GM19099 (cell line): ENCODE measurements around the gene PRR14L.

Experiments
- POLR2A ChIP-seq: IDR thresholded peaks from 3 replicates; pipeline ENCODE4 v1.6.1; 2011; ENCODE audit warnings: low read depth; ENCODE audit not compliant: insufficient read length; ENCODE audit errors: extremely low read depth

The PRR14L gene

DNA sequence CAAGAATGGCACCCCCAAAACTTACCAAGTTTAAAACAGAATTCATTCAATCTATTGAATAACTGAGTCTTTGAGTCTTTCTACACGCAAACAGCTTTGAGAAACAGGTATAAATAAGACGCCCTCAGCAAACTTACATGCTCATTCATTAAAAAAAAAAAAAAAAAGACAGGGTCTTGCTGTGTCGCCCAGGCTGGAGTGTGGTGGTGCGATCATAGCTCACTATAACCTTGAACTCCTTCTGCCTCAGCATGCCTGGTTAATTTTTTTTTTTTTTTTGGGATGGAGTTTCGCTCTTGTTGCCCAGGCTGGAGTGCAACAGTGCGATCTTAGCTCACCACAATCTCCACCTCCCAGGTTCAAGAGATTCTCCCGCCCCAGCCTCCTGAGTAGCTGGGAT is 6.1 kb downstream of the PRR14L start:
- no peak for TF ChIP-seq POLR2A

DNA sequence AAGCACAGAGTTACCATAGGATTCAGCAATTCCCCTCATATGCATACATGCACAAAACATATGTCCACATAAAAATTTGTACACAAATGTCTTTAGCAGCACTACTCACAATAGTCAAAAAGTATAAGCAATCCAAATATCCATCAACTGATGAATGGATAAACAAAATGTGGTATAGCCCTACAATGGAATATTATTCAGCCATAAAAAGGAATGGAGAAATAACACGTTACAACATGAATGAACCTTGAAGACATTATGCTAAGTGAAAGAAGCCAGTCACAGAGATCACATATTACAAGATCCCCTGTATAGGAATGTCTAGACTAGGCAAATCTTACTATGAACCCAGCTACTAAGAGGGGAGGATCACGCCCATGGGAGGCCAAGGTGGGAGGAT is 7.2 kb downstream of the PRR14L start:
- TF ChIP-seq POLR2A: no peak

DNA sequence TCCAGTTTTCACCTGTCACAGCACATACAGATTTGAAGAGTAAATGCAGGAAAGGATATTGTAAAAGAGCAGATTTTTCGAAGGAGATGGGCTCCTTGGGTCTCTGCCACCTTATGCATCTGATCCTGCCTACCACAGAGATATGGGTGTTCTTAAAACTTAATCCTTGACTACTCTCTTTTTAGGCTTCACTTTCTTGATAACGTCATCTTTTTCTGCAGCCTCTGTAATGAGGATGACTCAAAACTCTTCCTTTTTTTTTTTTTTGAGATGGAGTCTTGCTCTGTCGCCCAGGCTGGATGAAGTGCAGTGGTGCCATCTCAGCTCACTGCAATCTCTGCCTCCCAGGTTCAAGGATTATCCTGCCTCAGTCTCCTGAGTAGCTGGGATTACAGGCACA is 7.8 kb downstream of the PRR14L start:
- TF ChIP-seq POLR2A: no peak

DNA sequence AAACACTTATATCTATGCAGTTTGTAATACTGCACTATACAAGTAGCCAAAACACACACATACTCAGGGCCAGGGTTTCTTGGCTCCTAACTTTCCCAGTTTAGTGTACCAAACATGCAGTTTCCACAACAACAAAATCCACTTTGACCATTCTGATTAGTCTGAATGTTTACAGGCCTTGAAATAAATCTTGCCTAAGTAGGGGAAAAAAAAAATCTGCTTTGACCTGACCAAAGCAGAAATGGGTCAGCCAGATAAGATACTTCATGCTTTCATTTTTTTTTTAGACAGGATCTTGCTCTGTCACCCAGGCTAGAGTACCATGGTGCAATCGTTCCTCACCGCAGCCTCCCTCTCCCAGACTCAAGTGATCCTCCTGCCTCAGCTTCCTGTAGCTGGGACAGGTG is 10.1 kb downstream of the PRR14L start:
- TF ChIP-seq POLR2A: no peak

DNA sequence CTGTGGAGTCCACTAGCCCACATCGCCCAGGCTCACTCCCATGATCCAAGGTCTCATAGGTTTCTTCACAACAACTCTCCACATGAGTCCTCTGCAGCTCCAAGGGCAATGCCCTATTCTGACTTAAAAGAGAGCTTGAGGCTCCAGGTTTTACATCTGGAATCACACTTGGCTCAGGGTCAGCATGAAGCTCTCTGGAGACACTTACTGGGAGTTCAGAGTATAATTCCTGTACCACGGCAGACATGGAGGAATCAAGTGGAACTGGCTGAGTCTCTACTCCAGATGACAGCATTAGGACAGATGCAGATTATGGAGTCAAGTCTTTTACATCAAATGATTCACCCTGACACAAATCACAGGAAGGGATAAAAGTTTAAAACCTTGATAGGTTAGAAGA is 11.4 kb downstream of the PRR14L start:
- TF ChIP-seq POLR2A: no peak

DNA sequence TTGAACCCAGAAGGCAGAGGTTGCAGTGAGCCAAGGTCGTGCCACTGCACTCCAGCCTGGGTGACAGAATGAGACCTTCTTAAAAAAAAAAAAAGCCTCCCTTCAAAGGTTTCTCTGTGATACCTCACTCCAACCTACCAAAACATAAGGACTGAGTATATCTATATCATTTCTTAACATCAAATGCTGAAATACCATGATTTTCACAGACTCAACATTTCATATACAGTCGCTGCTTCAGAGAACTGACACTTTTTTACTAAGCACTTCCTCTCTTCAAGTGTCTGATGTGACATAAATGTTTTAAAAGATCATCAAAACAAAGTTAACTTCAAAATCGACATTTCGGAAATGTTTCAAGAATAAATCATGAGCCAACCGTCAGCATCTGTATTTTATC is 12.0 kb downstream of the PRR14L start:
- no peak for TF ChIP-seq POLR2A

DNA sequence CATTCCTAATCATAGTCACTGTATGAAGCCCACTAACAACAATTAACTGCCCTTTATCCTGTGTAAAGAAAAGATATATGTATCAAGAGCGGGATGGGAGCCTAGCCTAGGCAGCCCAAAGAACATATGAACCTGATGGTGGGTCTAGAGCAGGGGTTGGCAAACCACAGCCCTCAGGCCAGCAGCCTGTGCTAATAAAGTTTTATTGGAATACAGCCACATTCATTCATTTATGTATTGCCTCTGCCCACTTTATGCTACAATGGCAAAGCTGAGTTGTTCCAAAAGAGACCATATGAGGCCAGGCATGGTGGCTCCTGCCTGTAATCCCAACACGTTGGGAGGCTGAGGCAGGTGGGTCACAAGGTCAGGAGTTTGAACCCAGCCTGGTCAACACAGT is 13.5 kb downstream of the PRR14L start:
- no peak for TF ChIP-seq POLR2A

DNA sequence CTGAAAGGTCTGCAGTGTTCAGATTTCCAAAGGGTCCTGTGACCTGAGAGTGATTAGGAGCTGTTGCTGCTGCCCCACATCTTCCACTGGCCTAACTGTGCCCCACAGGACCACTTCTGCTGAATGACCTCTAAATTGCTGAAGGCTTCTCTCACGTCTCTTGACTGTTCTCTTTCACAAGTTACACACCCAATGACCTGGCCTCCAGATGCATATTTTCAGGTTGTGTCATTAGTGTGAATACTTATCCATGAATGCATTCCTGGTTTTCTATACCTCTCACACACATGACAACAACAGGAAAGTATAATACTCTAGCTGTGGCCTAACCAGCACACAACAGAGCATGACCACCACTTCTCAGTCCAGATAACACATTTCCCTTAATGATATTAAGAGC is 15.4 kb downstream of the PRR14L start:
- no peak for TF ChIP-seq POLR2A

DNA sequence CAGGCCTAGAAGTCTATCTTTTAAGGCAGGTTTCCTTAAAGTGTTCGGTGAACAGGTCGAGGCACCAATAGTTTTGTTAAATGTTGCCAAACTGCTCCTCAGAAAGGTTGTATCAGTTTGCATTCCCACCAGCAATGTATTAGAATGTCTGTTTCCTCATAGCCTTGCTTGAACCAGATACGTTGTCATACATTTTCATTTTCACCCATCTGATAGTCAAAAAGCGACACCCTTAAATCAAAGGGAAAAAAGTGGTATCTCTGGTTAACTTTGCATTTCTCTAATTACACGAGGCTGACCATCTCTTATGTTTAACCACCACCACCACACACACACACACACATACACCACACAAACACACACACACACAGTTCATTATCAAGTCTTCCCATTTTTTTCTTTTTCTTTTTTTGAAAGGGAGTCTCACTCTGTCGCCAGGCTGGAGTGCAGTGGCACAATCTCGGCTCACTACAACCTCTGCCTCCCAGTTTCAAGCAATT is 16.3 kb downstream of the PRR14L start:
- TF ChIP-seq POLR2A: no peak

DNA sequence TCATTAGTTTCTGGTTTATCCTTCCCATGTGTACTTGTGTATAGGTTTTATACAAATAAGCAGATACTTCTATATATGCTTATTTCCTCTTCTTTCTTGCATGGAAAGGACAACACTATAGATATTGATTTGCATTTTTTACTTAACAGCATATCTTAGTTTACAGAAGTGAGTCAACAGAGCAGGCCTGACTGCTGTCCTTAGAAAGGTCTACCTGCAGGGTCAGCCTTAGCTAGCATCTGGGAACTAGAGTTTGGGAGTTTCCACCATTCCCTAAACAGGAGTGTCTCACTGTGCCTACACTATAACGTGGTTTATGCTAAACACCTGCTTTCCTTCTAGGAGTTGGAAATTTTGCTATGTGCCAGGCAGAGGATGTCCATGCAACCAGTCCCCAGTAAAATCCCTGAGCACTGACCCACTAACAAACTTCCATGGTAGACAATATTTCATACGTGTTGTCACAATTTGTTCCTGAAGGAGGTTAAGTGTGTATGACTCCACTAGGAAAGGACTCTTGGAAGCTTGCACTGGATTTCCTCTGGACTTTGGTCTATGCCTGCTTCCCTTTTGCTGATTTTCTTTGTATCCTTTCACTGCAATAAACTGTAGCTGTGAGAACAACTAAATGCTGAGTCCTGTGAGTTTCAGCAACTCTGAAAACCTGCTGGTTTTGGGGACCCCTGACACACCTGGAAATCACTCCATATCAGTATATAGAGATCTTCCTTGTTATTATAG is 17.7 kb downstream of the PRR14L start:
- no peak for TF ChIP-seq POLR2A

DNA sequence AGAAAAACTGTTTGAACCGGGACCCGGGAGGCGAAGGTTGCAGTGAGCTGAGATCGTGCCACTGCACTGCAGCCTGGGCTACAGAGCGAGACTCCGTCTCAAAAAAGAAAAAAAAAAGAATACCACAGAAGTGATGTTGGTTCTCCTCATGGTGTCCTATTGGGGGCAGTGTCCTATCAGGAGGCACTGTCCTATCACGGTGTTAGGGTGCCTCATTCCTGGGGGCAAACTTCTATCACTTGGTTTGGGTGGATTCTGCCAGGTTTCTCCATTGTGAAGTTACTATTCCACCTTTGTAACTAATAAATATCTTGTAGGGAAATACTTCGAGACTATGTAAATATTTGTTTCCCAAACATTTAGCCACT is 19.6 kb downstream of the PRR14L start:
- TF ChIP-seq POLR2A: no peak

DNA sequence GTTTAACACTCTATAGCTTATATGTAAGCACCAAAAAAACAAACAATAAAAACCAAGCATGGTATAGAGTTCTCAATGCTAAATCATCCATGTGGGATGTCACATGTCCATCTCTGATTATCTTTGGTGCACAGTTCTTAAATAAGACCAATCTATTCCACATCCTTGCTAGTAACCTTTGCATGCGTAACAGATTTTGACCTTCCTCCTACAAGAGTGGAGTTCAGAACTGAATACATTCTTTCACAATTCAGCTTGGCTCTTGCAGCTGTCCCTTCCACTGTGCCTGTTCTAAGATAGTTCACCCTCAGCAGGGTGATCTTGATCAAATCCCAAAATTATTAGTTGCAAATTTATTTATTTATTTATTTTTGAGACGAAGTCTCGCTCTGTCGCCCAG is 21.1 kb downstream of the PRR14L start:
- TF ChIP-seq POLR2A: no peak

DNA sequence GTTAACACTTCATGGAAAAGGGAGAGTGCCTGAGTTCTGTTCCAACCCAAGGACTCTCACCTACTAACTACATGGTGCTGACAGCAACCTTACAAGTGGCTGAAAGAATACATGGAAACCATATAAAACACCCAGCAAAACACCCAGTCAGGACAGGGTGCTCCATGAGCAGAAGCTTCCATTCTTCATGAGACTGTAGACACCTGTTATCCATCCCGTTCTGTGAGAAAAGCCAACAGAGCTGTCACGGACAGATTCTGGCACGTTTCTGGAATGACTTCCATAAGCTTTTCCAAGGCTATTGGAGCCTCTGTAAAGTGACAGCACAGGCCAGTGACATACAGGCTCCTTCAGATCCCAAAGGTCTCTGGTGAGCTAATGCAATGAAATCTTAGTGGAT is 23.2 kb downstream of the PRR14L start:
- TF ChIP-seq POLR2A: no peak

DNA sequence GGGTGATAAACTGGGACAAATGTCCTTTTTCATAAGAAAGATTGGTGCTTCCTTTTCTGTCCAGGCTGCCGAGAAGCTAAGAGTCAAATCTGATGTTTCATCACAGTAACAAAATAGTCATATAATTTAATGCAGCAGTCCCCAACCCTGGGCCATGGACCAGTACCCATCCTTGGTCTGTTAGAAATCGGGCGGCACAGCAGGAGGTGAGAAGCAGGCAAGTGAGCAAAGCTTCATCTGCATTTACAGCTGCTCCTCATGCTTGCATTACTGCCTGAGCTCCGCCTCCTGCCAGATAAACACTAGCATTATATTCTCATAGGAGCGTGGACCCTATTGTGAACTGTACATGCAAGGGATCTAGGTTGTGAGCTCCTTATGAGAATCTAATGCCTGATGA is 26.2 kb downstream of the PRR14L start:
- no peak for TF ChIP-seq POLR2A

DNA sequence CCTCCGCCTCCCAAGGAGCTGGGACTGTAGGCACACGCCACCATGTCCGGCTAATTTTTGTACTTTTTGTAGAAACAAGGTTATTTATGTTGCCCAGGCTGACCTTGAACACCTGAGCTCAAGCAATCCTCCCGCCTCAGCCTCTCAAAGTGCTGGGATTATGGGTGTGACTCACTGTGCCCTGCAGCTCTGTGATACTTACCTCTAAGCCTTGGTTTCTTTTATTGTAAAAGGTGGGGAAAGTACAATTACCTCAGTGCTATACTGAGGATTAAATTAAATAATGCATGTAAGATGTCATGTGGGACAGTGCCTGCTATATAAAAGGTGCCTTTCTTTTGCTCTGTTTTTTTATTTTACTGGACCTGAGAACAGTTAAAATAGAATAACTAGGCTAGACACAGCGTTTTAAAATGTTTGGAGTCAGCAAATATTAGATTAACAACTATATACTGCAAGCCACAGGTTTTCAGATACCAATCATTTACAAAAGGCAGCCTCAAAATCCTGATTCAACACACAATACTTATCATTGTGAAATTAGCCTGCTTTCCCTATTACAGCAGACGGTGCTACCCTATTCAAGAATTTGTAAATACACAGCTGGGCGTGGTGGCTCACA is 30.0 kb downstream of the PRR14L start:
- no peak for TF ChIP-seq POLR2A

DNA sequence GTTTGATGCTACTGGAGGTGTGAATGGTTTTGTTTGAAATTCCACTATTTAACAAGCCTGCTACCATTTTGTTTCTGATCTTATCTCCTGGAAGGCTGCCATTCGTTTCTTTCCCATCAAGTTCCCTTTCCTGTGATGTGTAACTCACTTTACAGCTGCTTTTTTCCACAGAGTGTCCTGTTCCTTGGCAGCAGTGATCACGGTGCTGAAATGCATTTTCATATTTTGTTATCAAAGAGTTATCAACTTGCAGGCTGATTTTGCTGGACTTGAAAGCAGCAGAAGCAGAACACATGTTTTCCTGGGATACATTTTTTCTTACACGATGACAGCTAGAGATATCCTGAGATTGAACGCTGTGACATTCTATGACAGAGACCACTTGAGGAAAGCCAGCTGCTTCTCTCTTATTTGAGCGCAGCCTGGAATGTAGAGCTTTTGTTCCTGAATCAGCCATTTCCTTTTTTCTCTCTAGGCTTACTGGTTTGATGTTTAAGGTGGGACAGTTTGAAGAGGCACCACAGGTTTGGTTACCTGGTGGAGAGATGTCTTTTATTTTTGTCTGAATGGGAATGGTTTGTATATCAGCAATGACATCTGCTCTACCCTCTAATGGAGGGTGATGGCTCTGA is 34.7 kb downstream of the PRR14L start:
- TF ChIP-seq POLR2A: no peak
